Hippocampal formation (tissue), 2 donors: Measurements from ENCODE around the gene BRIX1.
"Not testable (repeated sequence)": the region's sequence is repeated elsewhere in the genome, so short reads cannot be mapped to it uniquely, and the experiment has no call there.

Source experiments
- DNase-seq, 2 donors: peaks; one replicate each; lab custom pipeline; 2025; lab: John Stamatoyannopoulos, UW

BRIX1 gene

GRCh38 chr5:34967540-34967939 lies 52.0 kb downstream of the BRIX1 start:
- DNase-seq: no peak

- DNase-seq: no peak
These were observed 52.7 kb downstream of the BRIX1 start for GRCh38 chr5:34968258-34968657.

GRCh38 chr5:34970552-34970951 lies 55.0 kb downstream of the BRIX1 start:
- no peak for DNase-seq

GRCh38 chr5:34971655-34972054 lies 56.1 kb downstream of the BRIX1 start:
- DNase-seq: not testable (repeated sequence)
